HG03520 (cell line): ENCODE results near the gene AMER2.

Experiments used
- ATAC-seq: cut with Tn5 transposase; IDR thresholded peaks from one replicate; pipeline ENCODE4 v1.9.1; 2021; ENCODE audit warnings: mild to moderate bottlenecking, moderate library complexity; ENCODE audit not compliant: unreplicated experiment

The AMER2 gene

GRCh38 chr13:25157681-25158080 lies 14.4 kb downstream of the AMER2 start:
- ATAC-seq, result no peak

GRCh38 chr13:25153736-25154135 lies 18.4 kb downstream of the AMER2 start:
- no peak for ATAC-seq

- ATAC-seq, result no peak
These were observed 20.4 kb downstream of the AMER2 start for GRCh38 chr13:25151626-25152195.

- no peak for ATAC-seq
These were observed 22.4 kb downstream of the AMER2 start for GRCh38 chr13:25149711-25150110.

GRCh38 chr13:25148402-25148771 lies 23.7 kb downstream of the AMER2 start:
- ATAC-seq, result no peak

- ATAC-seq, result peak; percentile 71
These were observed 24.3 kb downstream of the AMER2 start for GRCh38 chr13:25147638-25148401.

GRCh38 chr13:25143706-25144105 lies 28.4 kb downstream of the AMER2 start:
- ATAC-seq, result no peak

GRCh38 chr13:25141042-25141441 lies 31.0 kb downstream of the AMER2 start:
- no peak for ATAC-seq

GRCh38 chr13:25137788-25138115 lies 34.3 kb downstream of the AMER2 start:
- ATAC-seq, result no peak

- ATAC-seq, result no peak
These were observed 35.0 kb downstream of the AMER2 start for GRCh38 chr13:25136880-25137787.

- no peak for ATAC-seq
These were observed 36.2 kb downstream of the AMER2 start for GRCh38 chr13:25135896-25136295.

- no peak for ATAC-seq
These were observed 39.2 kb downstream of the AMER2 start for GRCh38 chr13:25132751-25133390.

GRCh38 chr13:25131881-25132420 lies 40.1 kb downstream of the AMER2 start:
- no peak for ATAC-seq

- ATAC-seq, result no peak
These were observed 41.1 kb downstream of the AMER2 start for GRCh38 chr13:25130944-25131343.

GRCh38 chr13:25118378-25118905 lies 53.6 kb downstream of the AMER2 start:
- no peak for ATAC-seq

GRCh38 chr13:25117312-25117711 lies 54.8 kb downstream of the AMER2 start:
- ATAC-seq, result no peak

GRCh38 chr13:25116044-25116443 lies 56.0 kb downstream of the AMER2 start:
- ATAC-seq, result no peak

GRCh38 chr13:25114220-25114619 lies 57.9 kb downstream of the AMER2 start:
- ATAC-seq, result peak; percentile 72

GRCh38 chr13:25112695-25113255 lies 59.3 kb downstream of the AMER2 start:
- ATAC-seq, result no peak
